Ishikawa (cell line): ENCODE measurements around the gene NTNG2.

Experiments
- EP300 ChIP-seq: IDR thresholded peaks from 2 replicates; pipeline ENCODE4 v1.6.1; 2012; ENCODE audit warnings: borderline replicate concordance
- TCF12 ChIP-seq: IDR thresholded peaks from 2 replicates; pipeline ENCODE4 v1.6.1; 2012; ENCODE audit warnings: low read depth
- TEAD4 ChIP-seq: IDR thresholded peaks from 2 replicates; pipeline ENCODE4 v1.6.1; 2012
- YY1 ChIP-seq: IDR thresholded peaks from 2 replicates; pipeline ENCODE4 v1.6.1; 2012; ENCODE audit warnings: low read depth
- TF ChIP-seq, protein P1 (sequence below): IDR thresholded peaks from 2 replicates; pipeline ENCODE4 v1.6.1; 2012

DNA sequence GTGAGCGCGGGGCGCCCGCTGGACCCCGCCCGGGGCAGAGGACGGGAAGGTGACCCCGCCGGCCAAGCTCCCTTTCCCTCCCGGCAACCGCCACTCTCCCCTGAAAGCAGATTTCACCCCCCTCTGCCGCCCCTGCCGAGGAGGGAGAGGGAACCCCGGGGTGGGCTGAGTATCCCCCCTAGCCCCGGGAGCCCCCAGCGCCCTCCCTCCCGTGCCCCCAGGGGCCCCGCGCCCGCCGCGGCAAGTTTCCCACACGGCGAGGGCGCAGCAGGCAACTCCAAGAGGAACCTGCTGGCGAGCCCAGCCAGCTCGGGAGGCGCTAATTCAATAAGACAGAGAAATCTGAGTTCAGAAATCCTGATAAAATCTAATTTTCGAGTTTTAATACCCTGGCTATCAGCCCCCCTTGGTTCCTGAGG is 1.6 kb downstream of the NTNG2 start:
- TF ChIP-seq TCF12 (no peak), TEAD4 (no peak), YY1 (no peak), EP300 (no peak)
- TF ChIP-seq, protein P1, sequence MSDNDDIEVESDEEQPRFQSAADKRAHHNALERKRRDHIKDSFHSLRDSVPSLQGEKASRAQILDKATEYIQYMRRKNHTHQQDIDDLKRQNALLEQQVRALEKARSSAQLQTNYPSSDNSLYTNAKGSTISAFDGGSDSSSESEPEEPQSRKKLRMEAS: no peak
